ENCODE measurements around the gene CSF1. TPM values are rescaled to one million over a fixed set of nuclear protein-coding genes. Genes with fewer than 3 reads are reported as not detected.

The CSF1 gene
- total and polyA plus RNA-seq, 2 experiments from 2014 or later = 1.4 to 3.5 TPM

DNA sequence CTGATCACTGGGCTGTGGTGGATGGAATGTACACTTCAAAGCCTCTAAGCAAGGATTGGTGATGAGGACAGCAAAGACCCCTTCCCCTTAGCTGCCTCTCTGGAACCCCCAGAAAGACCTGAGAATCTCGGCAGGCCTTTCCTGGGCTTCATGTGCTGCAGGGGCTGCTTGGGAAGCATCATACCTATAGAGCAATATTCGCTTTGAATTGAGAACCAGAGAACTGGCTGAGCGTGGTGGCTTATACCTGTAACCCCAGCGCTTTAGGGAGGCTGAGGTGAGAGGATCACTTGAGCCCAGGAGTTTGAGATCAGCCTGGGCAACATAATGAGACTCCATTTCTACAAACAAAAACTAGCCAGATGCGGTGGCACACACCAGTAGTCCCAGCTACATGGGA, 22.0 kb downstream of the CSF1 start:
- H2AFZ ChIP-seq = no peak overlapping the region
- no peaks in the 10 kb centered on the region for H3F3A ChIP-seq (replicated peaks; ENCODE audit: low read depth)
- DNase-seq (ENCODE audit: low spot score) (no peak), ATAC-seq (no peak)
- Mint-ChIP-seq H3K4me3 (no peak overlapping the region), H3K27ac (no peak overlapping the region), H3K27me3 (ENCODE audit: insufficient read depth, low read depth, poor library complexity) (peaks cover 7% of the 10 kb centered on the region), H3K9me3 (peaks cover 10% of the 10 kb centered on the region), H3K4me1 (peaks cover 20% of the 10 kb centered on the region), H3K36me3 (ENCODE audit: low read depth) (peaks cover 7% of the 10 kb centered on the region; the same call in 2 of the 3 replicates)
- peaks cover 10% of the 10 kb centered on the region; the same call in 1 of the 2 replicates for H3K4me1 ChIP-seq (ENCODE audit: insufficient read depth)
- H3K36me3 ChIP-seq (ENCODE audit: insufficient read depth) = no peaks in the 10 kb centered on the region; the same call in 1 of the 2 replicates
- no peaks in the 10 kb centered on the region for H3K79me2 ChIP-seq (replicated peaks; ENCODE audit: insufficient read depth)
- H3K9me2 ChIP-seq (ENCODE audit: insufficient read depth) = no peaks in the 10 kb centered on the region
- no peaks in the 10 kb centered on the region for H3K27me3 ChIP-seq (ENCODE audit: insufficient read depth)
- no peaks in the 10 kb centered on the region for H4K20me1 ChIP-seq (replicated peaks; ENCODE audit: insufficient read depth)
- no peak overlapping the region for H3K27ac ChIP-seq (ENCODE audit: low read depth)
- H3K4me2 ChIP-seq = no peak overlapping the region
- H3K4me3 ChIP-seq = no peak overlapping the region
- TF ChIP-seq EZH2phosphoT487 (IDR thresholded peaks at IDR 0.05; ENCODE audit: unreplicated experiment) (no peak), NANOG (IDR thresholded peaks at IDR 0.05; ENCODE audit: borderline replicate concordance) (no peak), ZNF331 (CRISPR knock-in tag; IDR thresholded peaks at IDR 0.05; ENCODE audit: low read depth) (no peak), JUNB (IDR thresholded peaks at IDR 0.05; ENCODE audit: unreplicated experiment) (no peak), STAT1 (IDR thresholded peaks at IDR 0.05; ENCODE audit: unreplicated experiment) (no peak), ZNF462 (CRISPR knock-in tag; IDR thresholded peaks at IDR 0.05) (no peak), POLR2AphosphoS5 (IDR thresholded peaks at IDR 0.05; ENCODE audit: low read depth) (no peak), CREB1 (CRISPR knock-in tag; IDR thresholded peaks at IDR 0.05; ENCODE audit: low read depth) (no peak), ETS1 (IDR thresholded peaks at IDR 0.05) (no peak), EZH2 (IDR thresholded peaks at IDR 0.05; ENCODE audit: low read depth, unreplicated experiment) (no peak), ZNF114 (CRISPR knock-in tag; IDR thresholded peaks at IDR 0.05) (no peak)
- TF ChIP-seq, protein P1, sequence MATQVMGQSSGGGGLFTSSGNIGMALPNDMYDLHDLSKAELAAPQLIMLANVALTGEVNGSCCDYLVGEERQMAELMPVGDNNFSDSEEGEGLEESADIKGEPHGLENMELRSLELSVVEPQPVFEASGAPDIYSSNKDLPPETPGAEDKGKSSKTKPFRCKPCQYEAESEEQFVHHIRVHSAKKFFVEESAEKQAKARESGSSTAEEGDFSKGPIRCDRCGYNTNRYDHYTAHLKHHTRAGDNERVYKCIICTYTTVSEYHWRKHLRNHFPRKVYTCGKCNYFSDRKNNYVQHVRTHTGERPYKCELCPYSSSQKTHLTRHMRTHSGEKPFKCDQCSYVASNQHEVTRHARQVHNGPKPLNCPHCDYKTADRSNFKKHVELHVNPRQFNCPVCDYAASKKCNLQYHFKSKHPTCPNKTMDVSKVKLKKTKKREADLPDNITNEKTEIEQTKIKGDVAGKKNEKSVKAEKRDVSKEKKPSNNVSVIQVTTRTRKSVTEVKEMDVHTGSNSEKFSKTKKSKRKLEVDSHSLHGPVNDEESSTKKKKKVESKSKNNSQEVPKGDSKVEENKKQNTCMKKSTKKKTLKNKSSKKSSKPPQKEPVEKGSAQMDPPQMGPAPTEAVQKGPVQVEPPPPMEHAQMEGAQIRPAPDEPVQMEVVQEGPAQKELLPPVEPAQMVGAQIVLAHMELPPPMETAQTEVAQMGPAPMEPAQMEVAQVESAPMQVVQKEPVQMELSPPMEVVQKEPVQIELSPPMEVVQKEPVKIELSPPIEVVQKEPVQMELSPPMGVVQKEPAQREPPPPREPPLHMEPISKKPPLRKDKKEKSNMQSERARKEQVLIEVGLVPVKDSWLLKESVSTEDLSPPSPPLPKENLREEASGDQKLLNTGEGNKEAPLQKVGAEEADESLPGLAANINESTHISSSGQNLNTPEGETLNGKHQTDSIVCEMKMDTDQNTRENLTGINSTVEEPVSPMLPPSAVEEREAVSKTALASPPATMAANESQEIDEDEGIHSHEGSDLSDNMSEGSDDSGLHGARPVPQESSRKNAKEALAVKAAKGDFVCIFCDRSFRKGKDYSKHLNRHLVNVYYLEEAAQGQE (IDR thresholded peaks at IDR 0.05; ENCODE audit: unreplicated experiment) = no peak
- TF ChIP-seq, protein P2, sequence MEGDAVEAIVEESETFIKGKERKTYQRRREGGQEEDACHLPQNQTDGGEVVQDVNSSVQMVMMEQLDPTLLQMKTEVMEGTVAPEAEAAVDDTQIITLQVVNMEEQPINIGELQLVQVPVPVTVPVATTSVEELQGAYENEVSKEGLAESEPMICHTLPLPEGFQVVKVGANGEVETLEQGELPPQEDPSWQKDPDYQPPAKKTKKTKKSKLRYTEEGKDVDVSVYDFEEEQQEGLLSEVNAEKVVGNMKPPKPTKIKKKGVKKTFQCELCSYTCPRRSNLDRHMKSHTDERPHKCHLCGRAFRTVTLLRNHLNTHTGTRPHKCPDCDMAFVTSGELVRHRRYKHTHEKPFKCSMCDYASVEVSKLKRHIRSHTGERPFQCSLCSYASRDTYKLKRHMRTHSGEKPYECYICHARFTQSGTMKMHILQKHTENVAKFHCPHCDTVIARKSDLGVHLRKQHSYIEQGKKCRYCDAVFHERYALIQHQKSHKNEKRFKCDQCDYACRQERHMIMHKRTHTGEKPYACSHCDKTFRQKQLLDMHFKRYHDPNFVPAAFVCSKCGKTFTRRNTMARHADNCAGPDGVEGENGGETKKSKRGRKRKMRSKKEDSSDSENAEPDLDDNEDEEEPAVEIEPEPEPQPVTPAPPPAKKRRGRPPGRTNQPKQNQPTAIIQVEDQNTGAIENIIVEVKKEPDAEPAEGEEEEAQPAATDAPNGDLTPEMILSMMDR (conservative IDR thresholded peaks at IDR 0.05; ENCODE audit: low read depth in 2 of 2) = no peak

Measured in GM23338 (cell line).